WI38 (cell line): ENCODE data around the gene NT5C3A.

Experiments
- H3K4me3 ChIP-seq: 2 replicates; pipeline ENCODE4 v1.5.1; 2011; ENCODE audit warnings: low read depth, mild to moderate bottlenecking, control low read depth, low read length
- TF ChIP-seq, protein P1 (sequence below): IDR thresholded peaks from 2 replicates; pipeline ENCODE4 v1.5.1; 2012; ENCODE audit warnings: low read depth, mild to moderate bottlenecking, control low read depth, low read length

The NT5C3A gene

DNA sequence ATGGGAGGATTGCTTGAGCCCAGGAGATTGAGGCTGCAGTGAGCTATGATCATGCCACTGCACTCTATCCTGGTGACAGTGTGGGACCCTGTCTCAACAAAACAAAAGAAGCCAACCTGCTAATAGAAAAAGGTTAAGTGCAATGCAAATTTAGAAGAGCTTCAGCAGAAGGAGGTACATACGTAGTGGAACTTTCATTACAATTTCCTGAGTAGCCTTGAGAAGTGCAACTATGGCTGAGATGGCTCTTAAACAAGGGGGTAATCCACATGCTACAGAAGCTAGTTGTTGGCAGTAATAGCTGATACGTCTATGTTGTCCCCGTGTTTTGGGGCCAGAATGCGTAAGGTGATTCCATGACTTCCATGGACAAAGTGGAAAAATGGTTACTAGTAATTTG lies 10.7 kb upstream of the NT5C3A start:
- TF ChIP-seq, protein P1, sequence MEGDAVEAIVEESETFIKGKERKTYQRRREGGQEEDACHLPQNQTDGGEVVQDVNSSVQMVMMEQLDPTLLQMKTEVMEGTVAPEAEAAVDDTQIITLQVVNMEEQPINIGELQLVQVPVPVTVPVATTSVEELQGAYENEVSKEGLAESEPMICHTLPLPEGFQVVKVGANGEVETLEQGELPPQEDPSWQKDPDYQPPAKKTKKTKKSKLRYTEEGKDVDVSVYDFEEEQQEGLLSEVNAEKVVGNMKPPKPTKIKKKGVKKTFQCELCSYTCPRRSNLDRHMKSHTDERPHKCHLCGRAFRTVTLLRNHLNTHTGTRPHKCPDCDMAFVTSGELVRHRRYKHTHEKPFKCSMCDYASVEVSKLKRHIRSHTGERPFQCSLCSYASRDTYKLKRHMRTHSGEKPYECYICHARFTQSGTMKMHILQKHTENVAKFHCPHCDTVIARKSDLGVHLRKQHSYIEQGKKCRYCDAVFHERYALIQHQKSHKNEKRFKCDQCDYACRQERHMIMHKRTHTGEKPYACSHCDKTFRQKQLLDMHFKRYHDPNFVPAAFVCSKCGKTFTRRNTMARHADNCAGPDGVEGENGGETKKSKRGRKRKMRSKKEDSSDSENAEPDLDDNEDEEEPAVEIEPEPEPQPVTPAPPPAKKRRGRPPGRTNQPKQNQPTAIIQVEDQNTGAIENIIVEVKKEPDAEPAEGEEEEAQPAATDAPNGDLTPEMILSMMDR, result no peak

DNA sequence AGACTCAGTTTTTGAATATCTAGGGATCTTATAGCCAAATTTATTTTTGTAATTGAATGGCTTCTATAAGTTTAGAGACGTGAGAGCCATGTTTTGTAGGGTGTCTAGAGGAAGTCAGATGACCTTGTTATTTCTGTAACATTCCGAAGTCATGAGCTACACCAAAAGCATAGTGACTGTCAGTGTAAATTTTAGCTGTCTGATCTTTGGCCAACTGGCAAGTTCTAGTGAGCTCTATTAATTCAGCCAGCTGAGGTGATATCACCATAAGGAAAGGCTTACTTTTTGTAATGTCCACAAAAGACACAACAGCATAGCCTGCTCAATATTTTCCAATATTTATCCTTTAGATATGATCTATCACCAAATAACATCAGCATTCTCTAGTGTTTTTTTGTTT lies 9.9 kb upstream of the NT5C3A start:
- no peak overlapping the region for H3K4me3 ChIP-seq

More for the DNA sequence above, 10.7 kb upstream of the NT5C3A start:
- no peak overlapping the region for H3K4me3 ChIP-seq

DNA sequence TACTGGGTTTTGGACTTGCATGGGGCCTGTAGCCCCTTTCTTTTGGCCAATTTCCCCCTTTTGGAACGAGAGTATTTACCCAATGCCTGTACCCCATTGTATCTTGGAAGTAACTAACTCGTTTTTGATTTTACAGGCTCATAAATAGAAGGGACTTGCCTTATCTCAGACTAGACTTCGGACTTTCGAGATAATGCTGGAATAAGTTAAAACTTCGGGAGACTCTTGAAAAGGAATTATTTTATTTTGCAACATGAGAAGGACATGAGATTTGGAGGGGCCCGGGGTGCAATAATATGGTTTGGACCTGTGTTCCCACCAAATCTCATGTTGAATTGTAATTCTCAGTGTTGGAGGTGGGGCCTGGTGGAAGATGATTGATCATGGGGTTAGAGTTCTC lies 8.3 kb upstream of the NT5C3A start:
- H3K4me3 ChIP-seq, result no peak overlapping the region
- TF ChIP-seq, protein P1, result no peak

More for the DNA sequence above, 9.9 kb upstream of the NT5C3A start:
- TF ChIP-seq, protein P1, result no peak

DNA sequence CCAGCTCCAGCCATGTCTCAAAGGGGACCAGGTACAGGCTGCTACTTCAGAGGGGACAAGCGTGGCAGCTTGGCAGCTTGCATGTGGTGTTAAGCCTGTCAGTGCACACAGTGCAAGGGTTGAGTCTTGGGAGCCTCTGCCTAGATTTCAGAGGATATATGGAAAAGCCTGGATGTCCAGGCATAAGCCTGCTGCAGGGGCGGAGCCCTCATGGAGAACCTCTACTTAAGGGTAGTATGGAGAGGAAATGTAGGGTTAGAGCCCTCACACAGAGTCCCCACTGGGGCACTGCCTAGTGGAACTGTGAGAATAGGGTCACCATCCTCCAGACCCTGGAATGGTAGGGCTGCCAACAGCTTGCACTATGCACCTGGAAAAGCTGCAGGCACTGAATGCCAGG lies 7.7 kb upstream of the NT5C3A start:
- TF ChIP-seq, protein P1, result no peak
- no peak overlapping the region for H3K4me3 ChIP-seq

DNA sequence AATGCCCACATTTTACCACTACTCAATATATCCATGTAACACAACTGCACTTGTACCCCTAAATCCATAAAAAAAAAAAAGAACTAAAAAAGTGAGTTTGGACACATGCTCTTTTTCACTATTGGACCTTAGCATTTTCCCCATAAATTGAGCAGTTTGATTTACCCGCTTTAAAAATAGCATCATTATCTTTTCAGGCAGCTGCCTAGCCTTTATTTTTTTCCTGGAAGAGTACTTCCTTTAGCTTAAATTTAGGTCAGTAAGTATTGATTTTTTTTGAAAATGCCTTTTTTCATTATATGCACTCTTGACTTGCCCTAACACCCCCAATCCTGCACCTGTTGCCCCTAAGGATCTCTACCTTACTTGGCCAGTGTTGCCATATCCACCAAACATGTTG lies 5.3 kb upstream of the NT5C3A start:
- TF ChIP-seq, protein P1, result no peak
- H3K4me3 ChIP-seq, result no peak overlapping the region

DNA sequence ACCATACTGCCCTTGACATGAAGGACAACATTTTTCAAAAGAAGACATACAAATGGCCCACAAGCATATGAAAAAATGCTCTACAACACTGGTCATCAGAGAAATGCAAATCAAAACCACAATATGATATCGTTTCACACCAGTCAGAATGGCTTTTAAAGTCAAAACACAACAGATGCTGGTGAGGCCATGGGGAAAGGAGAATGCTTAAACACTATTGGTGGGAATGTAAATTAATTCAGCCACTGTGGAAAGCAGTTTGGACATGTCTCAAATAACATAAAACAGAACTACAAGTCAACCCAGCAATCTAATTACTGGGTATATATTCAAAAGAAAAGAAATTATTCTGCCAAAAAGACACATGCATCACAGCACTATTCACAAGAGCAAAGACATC lies 4.2 kb upstream of the NT5C3A start:
- TF ChIP-seq, protein P1, result no peak

DNA sequence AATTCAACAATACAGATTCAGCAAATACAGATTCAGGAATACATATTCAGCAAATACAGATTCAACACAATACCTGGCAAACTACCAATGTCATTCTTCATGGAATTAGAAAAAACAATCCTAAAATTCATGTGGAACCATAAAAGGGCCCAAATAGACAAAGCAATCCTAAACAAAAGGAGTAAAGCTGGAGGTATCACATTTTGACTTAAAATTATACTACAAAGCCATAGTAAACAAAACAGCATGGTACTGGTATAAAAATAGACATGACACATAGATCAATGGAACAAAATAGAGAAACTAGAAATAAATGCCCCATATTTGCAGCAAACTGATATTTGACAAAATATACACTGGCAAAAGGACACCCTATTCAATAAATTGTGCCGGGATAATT lies 3.4 kb upstream of the NT5C3A start:
- TF ChIP-seq, protein P1, result no peak
- no peak overlapping the region for H3K4me3 ChIP-seq

More for the DNA sequence above, 4.2 kb upstream of the NT5C3A start:
- no peak overlapping the region for H3K4me3 ChIP-seq
